HCT116 (cell line): ENCODE data around the gene FREY1.

Experiments used
- CEBPB ChIP-seq: IDR thresholded peaks from 2 replicates; pipeline ENCODE4 v1.6.1; 2012; ENCODE audit warnings: low read depth
- POLR2AphosphoS5 ChIP-seq: IDR thresholded peaks from 2 replicates; pipeline ENCODE4 v1.6.1; 2011; ENCODE audit warnings: mild to moderate bottlenecking, low read depth, low read length, moderate library complexity
- SIN3A ChIP-seq: IDR thresholded peaks from 2 replicates; pipeline ENCODE4 v1.6.1; 2012; ENCODE audit warnings: low read depth
- TCF7L2 ChIP-seq: IDR thresholded peaks from 2 replicates; pipeline ENCODE4 v1.7.0; 2011; ENCODE audit warnings: borderline replicate concordance, inconsistent platforms; ENCODE audit not compliant: insufficient read depth, insufficient read length; ENCODE audit errors: extremely low read depth
- TF ChIP-seq, protein P1 (sequence below): IDR thresholded peaks from 2 replicates; pipeline ENCODE4 v1.6.1; 2012
- TF ChIP-seq, protein P2 (sequence below), 3 experiments: fragments of 200-600 bp in 1 of 3; sonication (generic) in 1 of 3; IDR thresholded peaks in 2 of 3; conservative IDR thresholded peaks in 1 of 3; 2 replicates each; pipeline ENCODE4 v1.5.1; 2012 to 2017; ENCODE audit warnings: low read depth in 2 of 3, low read length in 2 of 3, antibody characterized with exemption in 1 of 3, borderline replicate concordance in 1 of 3, control low read depth in 1 of 3, mild to moderate bottlenecking in 1 of 3, mixed read lengths in 1 of 3, mixed run types in 1 of 3, moderate library complexity in 1 of 3; ENCODE audit not compliant: insufficient read depth in 1 of 3

DNA sequence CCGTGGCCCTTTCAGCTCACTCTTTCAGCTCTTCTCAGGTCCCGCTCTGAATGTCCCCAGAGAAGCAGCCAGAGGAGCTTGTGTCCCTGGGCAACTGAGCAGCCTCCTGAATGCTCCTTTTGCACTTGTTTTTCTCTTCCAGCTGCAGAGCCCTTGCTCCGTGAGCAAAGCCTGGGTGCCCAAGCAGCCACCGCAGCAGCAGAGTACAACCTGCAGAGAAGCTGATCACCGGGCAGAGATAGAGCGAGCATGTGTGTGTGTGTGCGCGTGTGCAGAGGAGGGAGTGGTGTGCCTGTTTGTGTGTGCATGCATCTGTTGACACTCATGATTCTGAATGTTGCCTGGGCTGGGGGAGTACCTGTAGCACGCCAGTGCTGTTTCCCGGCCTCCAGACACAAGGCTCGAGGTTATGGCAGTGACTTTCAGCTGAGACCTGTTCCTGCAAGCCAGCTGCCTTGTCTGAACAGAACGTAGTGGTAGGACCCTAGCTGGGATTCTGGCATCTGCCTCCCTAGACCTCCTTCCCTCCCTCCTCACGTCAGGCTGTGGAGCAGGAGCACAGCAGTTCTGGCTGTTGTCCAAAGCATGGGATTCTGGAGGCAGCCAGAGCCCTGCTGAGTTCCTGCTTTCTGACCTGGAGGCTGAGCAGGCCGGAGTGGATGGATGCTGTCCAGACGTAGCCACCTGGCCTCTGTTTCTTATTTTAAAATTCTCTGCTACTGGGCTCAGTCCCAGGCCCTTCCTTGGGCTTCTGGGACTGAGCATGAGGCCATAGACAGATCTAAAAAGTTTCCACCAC, 26.1 kb downstream of the FREY1 start:
- TF ChIP-seq, protein P1, sequence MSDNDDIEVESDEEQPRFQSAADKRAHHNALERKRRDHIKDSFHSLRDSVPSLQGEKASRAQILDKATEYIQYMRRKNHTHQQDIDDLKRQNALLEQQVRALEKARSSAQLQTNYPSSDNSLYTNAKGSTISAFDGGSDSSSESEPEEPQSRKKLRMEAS = no peak
- TF ChIP-seq CEBPB (no peak), POLR2AphosphoS5 (no peak), SIN3A (no peak), TCF7L2 (no peak)
- TF ChIP-seq, protein P2, sequence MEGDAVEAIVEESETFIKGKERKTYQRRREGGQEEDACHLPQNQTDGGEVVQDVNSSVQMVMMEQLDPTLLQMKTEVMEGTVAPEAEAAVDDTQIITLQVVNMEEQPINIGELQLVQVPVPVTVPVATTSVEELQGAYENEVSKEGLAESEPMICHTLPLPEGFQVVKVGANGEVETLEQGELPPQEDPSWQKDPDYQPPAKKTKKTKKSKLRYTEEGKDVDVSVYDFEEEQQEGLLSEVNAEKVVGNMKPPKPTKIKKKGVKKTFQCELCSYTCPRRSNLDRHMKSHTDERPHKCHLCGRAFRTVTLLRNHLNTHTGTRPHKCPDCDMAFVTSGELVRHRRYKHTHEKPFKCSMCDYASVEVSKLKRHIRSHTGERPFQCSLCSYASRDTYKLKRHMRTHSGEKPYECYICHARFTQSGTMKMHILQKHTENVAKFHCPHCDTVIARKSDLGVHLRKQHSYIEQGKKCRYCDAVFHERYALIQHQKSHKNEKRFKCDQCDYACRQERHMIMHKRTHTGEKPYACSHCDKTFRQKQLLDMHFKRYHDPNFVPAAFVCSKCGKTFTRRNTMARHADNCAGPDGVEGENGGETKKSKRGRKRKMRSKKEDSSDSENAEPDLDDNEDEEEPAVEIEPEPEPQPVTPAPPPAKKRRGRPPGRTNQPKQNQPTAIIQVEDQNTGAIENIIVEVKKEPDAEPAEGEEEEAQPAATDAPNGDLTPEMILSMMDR (IDR thresholded peaks at IDR 0.05 in 2 of 3, conservative IDR thresholded peaks at IDR 0.05 in 1 of 3; ENCODE audit: borderline replicate concordance in 1 of 3, insufficient read depth in 1 of 3, low read depth in 2 of 3, low read length in 2 of 3) = no peak
